GM18499 (cell line): ENCODE data around the gene VPS37B.
"Not testable (repeated sequence)": the region's sequence is repeated elsewhere in the genome, so short reads cannot be mapped to it uniquely, and the experiment has no call there.

Experiments
- ATAC-seq: cut with Tn5 transposase; IDR thresholded peaks from one replicate; pipeline ENCODE4 v1.9.1; 2021; ENCODE audit warnings: moderate number of reproducible peaks; ENCODE audit not compliant: insufficient read depth, unreplicated experiment

VPS37B gene, protein sequence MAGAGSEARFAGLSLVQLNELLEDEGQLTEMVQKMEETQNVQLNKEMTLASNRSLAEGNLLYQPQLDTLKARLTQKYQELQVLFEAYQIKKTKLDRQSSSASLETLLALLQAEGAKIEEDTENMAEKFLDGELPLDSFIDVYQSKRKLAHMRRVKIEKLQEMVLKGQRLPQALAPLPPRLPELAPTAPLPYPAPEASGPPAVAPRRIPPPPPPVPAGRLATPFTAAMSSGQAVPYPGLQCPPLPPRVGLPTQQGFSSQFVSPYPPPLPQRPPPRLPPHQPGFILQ

DNA sequence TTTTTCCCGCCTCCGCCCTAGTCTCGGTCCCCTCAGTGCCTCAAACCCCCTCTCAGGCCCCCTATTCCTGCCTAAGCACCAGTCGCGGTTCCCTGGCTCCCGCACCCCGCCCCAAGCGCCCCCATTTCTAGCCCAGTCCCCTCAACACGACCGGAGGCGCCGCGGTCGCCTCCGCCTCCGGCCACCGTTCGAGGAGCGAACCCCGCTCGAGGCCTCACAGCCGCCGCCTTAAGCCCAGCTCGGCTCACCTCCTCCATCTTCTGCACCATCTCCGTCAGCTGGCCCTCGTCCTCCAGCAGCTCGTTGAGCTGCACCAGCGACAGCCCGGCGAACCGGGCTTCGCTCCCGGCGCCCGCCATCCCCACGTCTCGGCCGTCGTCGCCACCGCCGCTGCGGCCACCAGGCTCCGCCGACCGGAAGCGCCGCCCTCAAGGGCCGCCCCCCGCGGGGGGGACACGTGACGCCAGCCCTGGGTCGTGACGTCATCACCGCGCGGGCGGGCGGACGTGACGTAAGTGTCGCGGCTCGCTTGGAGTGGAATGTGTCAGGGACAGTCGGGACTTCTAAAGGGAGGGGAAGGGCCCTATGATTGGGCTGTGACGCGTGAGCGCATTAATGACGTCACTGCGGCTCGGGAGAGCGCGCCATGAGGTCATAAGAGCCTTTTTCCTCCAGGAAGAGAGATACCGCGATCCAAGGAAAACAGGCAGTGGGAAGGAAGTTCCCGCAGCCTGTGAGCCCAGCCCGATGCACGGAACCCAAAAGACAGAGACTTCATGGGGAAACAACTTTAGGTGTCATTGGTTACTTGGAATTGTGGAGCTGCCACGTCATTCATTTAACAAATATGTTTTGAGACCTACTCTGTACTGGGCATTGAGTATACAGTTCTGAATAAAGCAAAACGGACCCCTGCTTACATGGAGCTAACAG, at the start of gene VPS37B:
Gene VPS37B, minus strand, starts transcription at position 421 of the 933 bp plus-strand sequence. Its CDS starts 62 bp downstream, at position 359.
- ATAC-seq = no peak

DNA sequence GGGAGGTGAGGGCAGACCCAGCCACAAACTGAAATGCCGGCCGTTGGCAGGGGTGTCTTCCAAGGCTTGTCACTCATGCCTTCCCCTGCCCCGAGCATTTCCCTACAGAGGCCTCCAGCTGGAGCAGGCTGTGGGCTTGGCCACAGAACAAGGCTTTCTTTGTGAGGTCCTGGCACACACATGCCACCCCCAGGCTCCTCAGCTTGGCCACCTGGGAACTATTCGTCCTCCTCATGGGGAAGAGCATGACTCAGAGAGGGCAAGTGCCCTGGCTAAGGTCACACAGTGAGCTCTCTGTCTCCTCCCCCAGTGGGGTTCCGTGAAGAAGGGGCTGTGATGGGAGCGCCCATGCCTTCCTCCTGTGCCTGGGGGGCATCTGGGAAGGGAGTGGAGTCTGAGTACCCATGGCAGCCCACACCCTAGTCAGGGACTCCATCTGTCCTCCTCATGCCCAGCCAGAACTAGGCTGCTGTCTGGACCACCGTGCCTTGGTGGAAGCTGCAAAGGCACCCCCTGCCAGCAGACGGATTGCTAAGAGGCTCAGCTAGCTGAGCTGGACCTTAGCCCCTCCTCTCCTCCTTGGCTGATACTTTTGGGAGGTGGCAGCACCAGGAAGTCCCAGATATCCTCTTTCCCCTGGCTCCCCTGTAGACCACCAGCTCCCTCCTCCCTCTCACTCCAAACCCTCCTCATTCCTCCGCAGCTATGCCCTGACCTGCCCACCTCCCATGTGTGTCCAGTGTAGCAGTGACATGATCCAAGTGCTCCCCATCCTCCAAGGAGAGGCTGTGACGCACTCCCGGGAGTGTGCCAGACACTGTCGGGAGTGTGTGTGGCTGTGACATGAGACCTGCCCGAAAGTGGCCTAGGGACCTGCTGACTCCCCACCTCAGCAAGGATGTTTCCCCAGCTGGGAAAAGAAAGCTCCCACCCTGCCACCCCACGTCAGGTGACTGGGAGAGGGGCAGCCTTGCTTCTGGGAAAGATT, 49.0 kb upstream of the VPS37B start:
- no peak for ATAC-seq

DNA sequence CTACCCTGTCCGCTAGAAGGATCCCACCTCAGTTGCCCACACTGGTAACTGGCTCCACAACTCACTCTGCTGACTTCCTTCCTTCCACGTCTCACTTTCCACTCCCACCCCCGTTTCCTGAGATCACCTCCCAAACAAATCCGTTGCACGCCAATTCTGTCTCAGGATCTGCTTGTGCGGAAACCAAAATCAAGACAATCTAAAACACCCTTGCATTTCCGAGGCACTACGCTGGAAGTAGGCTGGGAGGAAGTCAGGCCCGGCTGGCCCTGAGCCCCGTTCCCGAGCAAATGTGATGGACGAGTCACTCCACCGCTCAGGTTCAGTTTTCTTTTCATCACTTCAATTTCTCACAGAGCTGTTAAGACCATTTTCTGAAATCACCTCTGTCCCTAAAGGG, 47.3 kb upstream of the VPS37B start:
- no peak for ATAC-seq

- no peak for ATAC-seq
These were observed 46.7 kb upstream of the VPS37B start for GRCh38 chr12:122942637-122943036.

DNA sequence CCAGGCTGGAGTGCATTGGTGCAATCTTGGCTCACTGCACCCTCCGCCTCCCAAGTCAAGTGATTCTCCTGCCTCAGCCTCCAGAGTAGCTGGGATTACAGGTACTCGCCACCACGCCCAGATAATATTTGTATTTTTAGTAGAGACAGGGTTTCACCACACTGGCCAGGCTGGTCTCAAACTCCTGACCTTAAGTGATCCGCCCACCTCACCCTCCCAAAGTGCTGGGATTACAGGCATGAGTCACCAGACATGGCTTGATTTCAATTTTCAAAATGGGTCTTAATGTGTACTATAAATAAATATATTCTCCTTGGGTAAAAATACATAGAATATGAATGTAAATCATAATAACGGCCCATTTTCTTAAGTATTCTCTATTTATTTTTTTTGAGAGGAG, 45.4 kb upstream of the VPS37B start:
- ATAC-seq = not testable (repeated sequence)

DNA sequence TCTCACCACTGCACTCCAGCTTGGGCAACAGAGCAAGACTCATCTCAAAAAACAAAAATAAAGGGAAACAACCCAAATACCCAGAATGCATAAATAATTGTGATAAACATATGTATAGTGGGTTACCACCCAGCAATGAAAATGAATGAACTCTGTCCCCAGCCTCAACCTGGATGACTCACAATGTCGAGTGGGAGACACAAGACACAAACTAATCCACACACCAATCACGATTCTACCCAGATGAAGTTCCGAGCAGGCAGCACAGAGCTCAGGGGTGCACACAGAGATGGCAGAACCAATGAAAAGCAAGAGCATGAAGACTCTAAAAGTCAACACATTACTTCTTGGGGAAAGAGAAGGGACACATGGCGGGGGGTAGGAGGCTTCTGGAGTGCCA, 43.2 kb upstream of the VPS37B start:
- no peak for ATAC-seq

GRCh38 chr12:122937622-122938091, 41.7 kb upstream of the VPS37B start:
- no peak for ATAC-seq

- ATAC-seq = no peak
These were observed 39.4 kb upstream of the VPS37B start for GRCh38 chr12:122935318-122935717.

DNA sequence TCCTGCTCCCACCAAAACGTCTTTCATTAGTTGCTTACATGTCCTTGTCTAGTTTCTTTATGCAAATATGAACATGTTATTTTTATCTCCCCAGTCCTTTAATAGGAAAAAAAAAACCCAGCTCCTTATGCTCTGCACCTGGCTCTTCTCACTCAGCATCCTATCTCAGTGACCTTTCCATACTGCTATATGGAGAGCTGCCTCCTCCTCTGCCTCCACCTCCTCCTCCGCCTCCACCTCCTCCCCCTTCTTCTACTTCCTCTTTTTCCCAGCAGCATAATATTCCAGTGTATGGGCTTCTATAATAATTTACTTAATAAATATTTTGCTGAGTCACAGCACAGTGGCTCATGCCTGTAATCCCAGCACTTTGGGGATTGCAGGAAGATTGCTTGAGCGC, 38.8 kb upstream of the VPS37B start:
- no peak for ATAC-seq

DNA sequence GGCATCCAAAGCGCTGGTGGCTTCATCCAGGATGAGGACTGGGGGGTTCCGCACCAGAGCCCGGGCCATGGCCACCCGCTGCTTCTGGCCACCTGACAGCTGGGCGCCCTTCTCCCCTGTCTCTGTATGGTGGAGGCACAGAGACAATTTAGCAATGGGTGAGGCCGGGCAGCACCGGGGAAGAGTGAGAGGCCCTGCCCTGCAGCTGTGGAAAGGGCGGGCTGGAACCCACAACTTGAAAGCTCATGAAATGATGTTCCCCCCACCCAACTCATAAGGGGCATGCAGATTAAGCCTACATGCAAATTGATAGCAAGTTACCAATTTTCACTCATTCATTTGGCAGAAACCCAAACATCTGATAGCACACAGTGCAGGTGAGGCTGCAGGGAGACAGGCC, 36.3 kb upstream of the VPS37B start:
- no peak for ATAC-seq

DNA sequence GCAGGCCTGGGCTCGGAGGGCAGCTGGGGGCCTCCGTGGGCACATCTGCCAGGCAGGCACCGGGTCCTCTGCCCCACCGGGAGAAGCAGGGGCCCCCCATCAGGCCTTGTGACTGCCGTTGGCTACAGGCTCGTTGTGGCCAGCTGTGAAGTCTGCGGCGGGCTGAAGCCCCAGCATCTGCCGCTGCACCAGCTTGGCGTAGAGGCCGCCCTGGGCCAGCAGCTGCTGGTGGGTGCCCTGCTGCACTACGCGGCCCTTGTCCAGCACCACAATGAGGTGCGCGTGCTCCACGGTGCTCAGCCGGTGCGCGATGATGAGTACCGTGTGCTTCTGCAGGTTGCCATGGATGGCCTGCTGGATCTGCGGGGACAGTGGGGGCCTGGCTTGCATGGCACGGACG, 33.9 kb upstream of the VPS37B start:
- no peak for ATAC-seq

DNA sequence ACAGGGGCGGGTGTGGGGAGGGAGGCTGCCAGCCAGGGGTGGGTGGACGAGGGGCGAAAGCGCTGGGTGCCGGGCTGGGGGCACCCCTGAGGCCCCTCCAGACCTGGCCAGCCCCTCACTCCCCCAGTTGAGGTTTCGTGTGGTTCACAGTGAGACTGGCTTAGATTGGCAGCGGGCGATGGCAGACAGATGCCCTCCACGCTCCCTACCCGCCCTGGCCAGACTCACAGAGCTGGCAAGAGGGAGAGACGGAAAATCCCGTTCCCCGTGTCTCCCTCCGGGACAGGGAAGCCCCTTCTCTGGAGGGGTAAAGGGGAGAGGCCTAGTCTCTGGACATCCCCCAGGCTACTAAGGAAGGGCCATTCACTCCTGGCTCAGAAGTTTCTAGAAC, 33.2 kb upstream of the VPS37B start:
- ATAC-seq = no peak

DNA sequence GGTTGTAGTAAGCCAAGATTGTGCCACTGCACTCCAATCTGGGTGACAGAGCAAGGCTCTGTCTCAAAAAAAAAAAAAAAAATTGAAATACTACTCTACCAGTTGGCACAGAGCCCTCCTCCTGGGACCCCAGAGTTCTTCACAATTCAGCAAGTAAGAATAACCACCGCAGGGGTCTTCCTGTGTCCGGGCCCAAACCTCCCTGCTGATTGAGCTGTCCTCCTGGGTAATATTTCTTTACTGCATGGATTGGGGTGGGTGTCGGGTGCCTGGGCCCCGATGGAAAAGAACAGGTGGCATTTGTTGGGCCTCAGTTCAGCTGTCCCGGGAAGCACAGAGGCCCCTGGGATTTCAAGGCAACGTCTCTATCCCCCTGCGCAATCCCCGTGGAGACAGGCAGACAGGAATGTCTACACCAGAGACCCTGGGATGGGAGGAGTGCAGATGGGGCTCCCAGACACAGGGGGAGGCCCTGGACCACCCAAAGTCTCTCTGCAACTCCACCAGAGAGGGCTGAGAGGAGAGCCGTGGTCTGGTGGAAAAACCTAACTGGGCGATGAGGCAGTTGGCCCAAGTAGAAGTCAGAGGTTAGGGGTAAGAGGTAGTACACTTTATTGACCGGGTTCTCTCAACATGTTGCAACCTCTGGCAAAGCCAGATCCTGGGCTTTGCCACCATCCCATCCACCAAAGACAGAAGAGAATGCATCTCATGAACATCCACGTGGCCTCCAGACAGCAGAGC, 32.7 kb upstream of the VPS37B start:
- ATAC-seq = no peak

DNA sequence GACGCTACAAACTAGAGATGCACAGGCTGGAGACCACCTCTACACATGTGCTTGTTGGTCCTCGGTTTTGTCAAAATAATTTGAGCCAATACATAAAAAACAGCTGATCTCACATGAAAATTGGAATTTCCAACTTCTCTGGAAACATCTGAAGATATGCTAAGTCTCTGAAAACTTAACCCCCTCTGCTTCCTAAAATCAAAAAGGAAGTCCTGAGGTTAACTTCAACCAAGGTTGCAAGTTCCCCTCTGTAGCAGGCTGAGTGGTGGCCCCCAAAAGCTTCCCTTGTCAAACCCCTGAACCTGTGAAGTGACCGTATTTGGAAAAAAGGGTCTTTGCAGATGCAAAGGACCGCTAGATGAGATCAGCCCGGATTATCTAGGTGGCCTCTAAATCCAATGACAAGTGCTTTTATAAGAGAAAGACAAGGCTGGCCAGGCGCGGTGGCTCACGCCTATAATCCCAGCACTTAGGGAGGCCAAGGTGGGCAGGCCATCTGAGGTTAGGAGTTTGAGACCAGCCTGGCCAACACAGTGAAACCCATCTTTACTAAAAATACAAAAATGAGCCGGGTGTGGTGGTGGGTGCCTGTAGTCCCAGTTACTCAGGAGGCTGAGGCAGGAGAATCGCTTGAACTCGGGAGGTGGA, 32.0 kb upstream of the VPS37B start:
- no peak for ATAC-seq

DNA sequence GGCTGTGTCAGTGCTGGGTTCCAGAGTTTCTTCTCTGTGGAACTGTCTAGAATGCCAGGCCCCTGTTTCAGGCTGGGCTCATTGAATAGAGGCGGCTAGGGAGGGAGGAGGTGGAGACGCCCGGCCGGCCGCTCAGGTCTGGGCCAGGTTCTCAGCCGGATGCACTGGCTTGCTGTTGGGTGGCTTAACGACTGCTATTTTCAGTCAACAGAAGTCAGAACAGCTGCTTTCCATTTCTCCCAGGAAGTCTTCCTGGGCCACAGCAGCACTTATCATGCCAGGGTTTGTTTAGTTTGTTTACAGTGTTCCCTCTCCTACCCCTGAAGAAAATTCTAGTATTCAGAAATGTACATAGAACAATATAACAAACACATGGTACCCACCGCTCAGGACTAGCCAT, 26.0 kb upstream of the VPS37B start:
- ATAC-seq = no peak

- no peak for ATAC-seq
These were observed 24.8 kb upstream of the VPS37B start for GRCh38 chr12:122920687-122921086.

- ATAC-seq = no peak
These were observed 22.9 kb upstream of the VPS37B start for GRCh38 chr12:122918827-122919226.

DNA sequence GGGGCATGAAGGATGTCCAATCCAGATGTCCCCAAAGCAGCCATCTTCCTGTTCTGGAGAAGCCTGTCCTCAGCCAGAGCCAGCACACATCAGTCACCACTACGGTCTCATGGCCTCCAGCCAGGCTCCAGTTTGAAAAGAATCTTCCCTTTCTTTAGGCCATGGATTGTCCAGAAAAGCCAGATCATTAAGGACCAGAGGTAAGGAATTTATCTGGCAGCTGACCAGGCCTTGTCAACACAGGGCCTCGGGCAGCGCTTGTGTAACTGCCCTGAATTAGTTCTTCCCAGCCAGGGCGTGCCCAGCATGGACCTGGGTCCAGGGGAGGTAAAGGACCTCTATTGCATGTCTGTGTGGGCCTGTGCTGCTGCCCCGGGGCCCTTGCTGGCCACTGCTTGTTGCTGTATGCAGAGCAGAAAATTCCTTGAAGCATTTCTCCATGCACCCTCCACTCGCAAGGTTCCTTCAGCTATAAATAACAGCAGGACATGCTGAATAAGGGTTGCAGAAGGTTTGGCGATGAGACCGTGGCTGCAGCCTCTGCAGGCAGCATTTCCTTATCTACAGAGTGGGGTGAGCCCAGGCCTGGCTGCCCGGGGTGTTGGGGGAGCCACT, 21.7 kb upstream of the VPS37B start:
- ATAC-seq = no peak
